ENCODE results near the gene ZNF536. TPM values are rescaled to one million over a fixed set of nuclear protein-coding genes. Genes with fewer than 3 reads are reported as not detected.

Gene ZNF536
- total RNA-seq, 1 donor from 2014 or later: 0.43 TPM

DNA sequence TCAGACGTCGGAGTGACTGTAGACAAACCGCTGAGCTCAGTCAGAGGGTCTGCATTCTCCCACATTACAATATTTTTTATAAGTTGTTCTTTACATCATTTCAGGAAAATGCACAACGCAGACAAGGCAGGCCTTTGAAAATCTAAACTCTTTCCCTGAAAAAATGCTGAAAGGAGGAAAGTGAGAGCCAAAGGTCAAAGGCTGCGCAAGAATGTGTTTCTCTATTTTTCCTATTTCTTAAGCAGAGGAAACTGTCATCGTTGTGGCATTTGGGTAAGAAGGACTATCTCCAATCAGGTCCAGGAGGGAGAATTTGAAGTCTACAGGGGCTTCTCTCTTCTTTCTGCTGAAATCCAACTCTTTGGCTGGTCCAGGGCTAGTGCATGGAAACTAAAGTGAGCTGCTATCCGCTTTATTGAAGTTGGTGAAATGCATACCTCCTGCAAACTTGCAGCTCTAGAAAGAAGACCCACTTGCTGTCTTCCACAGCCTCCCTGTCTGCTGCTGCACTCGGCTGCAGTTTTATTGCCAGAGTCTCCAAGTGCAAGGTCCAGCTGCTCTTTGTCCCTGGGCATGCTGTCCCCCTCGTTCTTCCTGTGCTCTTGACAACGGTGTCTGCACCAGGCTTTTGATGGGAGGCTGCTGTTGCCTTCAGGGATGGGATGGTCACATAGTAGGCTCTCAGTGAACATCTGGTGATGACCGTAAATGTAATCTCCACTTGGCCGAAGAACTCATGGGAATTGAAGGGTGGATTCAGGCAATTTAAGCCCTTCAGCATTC lies 31.2 kb downstream of the ZNF536 start:
- Histone ChIP-seq H3K9ac (ENCODE audit: low read length) (no peak overlapping the region), H3K36me3 (ENCODE audit: insufficient read depth, low read length) (no peaks in the 10 kb centered on the region), H3K79me2 (ENCODE audit: insufficient read depth, low read length) (no peaks in the 10 kb centered on the region), H3K27me3 (ENCODE audit: insufficient read depth, low read length) (no peaks in the 10 kb centered on the region), H2AFZ (ENCODE audit: low read depth, low read length) (no peak overlapping the region), H4K20me1 (ENCODE audit: insufficient read depth, low read length) (no peaks in the 10 kb centered on the region), H3K27ac (ENCODE audit: low read depth, low read length) (no peak overlapping the region), H3K4me1 (ENCODE audit: insufficient read depth, low read length) (no peaks in the 10 kb centered on the region), H3K4me2 (ENCODE audit: low read length) (no peak overlapping the region), H3K4me3 (ENCODE audit: insufficient read depth, low read depth, low read length) (no peak overlapping the region), H3K9me3 (ENCODE audit: insufficient read depth, low read depth, low read length) (no peaks in the 10 kb centered on the region)
- no peak overlapping the region for H3K4me3 Mint-ChIP-seq (ENCODE audit: unreplicated experiment)
- peaks cover 17% of the 10 kb centered on the region for H3K27me3 Mint-ChIP-seq (ENCODE audit: low read depth, unreplicated experiment)
- no peaks in the 10 kb centered on the region for H3K4me1 Mint-ChIP-seq (ENCODE audit: low read depth, unreplicated experiment)
- FAIRE-seq (no peak), DNase-seq (ENCODE audit: low read depth) (no peak)
- TF ChIP-seq, protein P1, sequence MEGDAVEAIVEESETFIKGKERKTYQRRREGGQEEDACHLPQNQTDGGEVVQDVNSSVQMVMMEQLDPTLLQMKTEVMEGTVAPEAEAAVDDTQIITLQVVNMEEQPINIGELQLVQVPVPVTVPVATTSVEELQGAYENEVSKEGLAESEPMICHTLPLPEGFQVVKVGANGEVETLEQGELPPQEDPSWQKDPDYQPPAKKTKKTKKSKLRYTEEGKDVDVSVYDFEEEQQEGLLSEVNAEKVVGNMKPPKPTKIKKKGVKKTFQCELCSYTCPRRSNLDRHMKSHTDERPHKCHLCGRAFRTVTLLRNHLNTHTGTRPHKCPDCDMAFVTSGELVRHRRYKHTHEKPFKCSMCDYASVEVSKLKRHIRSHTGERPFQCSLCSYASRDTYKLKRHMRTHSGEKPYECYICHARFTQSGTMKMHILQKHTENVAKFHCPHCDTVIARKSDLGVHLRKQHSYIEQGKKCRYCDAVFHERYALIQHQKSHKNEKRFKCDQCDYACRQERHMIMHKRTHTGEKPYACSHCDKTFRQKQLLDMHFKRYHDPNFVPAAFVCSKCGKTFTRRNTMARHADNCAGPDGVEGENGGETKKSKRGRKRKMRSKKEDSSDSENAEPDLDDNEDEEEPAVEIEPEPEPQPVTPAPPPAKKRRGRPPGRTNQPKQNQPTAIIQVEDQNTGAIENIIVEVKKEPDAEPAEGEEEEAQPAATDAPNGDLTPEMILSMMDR (IDR thresholded peaks at IDR 0.05; ENCODE audit: insufficient read depth, low read depth, low read length): no peak
- no peak for TF ChIP-seq EZH2 (IDR thresholded peaks at IDR 0.05; ENCODE audit: insufficient read depth, low read length)
- H3K36me3 Mint-ChIP-seq (ENCODE audit: low read depth, unreplicated experiment): peaks cover 3% of the 10 kb centered on the region
- no peak overlapping the region for H3K27ac Mint-ChIP-seq (ENCODE audit: unreplicated experiment)
- no peaks in the 10 kb centered on the region for H3K9me3 Mint-ChIP-seq (ENCODE audit: unreplicated experiment)

DNA sequence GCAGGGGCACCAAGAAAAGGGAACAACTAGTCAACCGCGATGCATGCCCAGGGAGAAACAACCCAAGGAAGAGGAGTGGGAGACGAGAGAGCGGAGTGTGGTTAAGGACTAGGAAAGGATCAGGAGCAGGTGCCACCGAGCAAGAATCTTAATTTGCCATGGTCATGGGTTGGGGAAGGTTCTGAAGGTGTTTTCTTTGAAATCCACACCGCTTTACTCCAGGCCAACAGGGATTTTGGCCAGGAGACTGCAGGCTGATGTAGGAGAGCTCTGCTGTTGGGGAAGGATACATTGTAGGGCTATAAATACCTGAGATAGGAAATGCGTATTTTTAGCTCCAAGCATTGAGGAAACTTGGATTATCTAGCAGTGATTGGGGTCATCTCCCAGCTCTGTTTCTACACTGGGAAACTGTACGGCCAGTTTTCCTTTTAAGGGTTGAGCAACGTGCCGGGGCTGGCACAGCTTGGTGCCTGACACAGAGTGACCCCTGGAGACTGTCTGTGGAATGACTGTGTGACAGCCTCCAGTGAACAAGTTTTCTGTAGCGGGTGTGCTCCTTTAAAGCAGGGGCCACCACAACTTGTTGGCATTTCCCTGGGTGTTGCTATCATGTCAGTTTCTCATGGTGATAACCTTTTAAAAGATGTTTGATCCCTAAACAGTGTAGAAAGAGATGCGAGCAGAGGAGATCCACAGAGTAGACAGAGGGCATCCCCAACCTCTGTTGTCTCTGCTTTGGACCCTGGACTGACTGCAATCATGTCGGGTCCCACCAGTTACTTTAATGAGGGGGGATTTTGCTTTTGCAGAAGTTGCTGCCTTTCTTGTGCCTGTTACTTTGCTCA lies 34.3 kb downstream of the ZNF536 start:
- Histone ChIP-seq H3K36me3 (ENCODE audit: insufficient read depth, low read length) (no peaks in the 10 kb centered on the region), H3K4me1 (ENCODE audit: insufficient read depth, low read length) (no peaks in the 10 kb centered on the region), H3K9me3 (ENCODE audit: insufficient read depth, low read depth, low read length) (no peaks in the 10 kb centered on the region), H3K4me3 (ENCODE audit: insufficient read depth, low read depth, low read length) (no peak overlapping the region), H3K27me3 (ENCODE audit: insufficient read depth, low read length) (no peaks in the 10 kb centered on the region), H3K9ac (ENCODE audit: low read length) (no peak overlapping the region), H3K79me2 (ENCODE audit: insufficient read depth, low read length) (no peaks in the 10 kb centered on the region), H3K27ac (ENCODE audit: low read depth, low read length) (no peak overlapping the region), H2AFZ (ENCODE audit: low read depth, low read length) (no peak overlapping the region), H4K20me1 (ENCODE audit: insufficient read depth, low read length) (no peaks in the 10 kb centered on the region), H3K4me2 (ENCODE audit: low read length) (no peak overlapping the region)
- DNase-seq (ENCODE audit: low read depth) (no peak), FAIRE-seq (no peak)
- H3K27me3 Mint-ChIP-seq (ENCODE audit: low read depth, unreplicated experiment): peaks cover 17% of the 10 kb centered on the region
- no peak overlapping the region for H3K4me3 Mint-ChIP-seq (ENCODE audit: unreplicated experiment)
- H3K9me3 Mint-ChIP-seq (ENCODE audit: unreplicated experiment): no peaks in the 10 kb centered on the region
- H3K4me1 Mint-ChIP-seq (ENCODE audit: low read depth, unreplicated experiment): no peaks in the 10 kb centered on the region
- TF ChIP-seq EZH2 (IDR thresholded peaks at IDR 0.05; ENCODE audit: insufficient read depth, low read length): no peak
- TF ChIP-seq, protein P1 (IDR thresholded peaks at IDR 0.05; ENCODE audit: insufficient read depth, low read depth, low read length): no peak
- peaks cover 3% of the 10 kb centered on the region for H3K36me3 Mint-ChIP-seq (ENCODE audit: low read depth, unreplicated experiment)
- no peak overlapping the region for H3K27ac Mint-ChIP-seq (ENCODE audit: unreplicated experiment)

Data from astrocyte (in vitro differentiated cells and primary cell).